Measurements from ENCODE around the gene MALRD1.

Gene MALRD1

GRCh38 chr10:19652750-19653149 lies 604.1 kb downstream of the MALRD1 start:
- no peak for DNase-seq (ENCODE audit: low read depth in 3 of 3)

GRCh38 chr10:19653931-19654330 lies 605.3 kb downstream of the MALRD1 start:
- no peak for DNase-seq (ENCODE audit: low read depth in 3 of 3)

GRCh38 chr10:19654576-19654975 lies 606.0 kb downstream of the MALRD1 start:
- no peak for DNase-seq (ENCODE audit: low read depth in 3 of 3)

GRCh38 chr10:19656420-19657042 lies 607.9 kb downstream of the MALRD1 start:
- no peak for DNase-seq (ENCODE audit: low read depth in 3 of 3)

GRCh38 chr10:19658131-19658530 lies 609.5 kb downstream of the MALRD1 start:
- no peak for DNase-seq (ENCODE audit: low read depth in 3 of 3)

- DNase-seq (ENCODE audit: low read depth in 3 of 3), result no peak
Observed at GRCh38 chr10:19658622-19659233, 610.1 kb downstream of the MALRD1 start.

GRCh38 chr10:19659920-19660655 lies 611.5 kb downstream of the MALRD1 start:
- DNase-seq (ENCODE audit: low read depth in 3 of 3), result no peak

GRCh38 chr10:19663344-19663743 lies 614.7 kb downstream of the MALRD1 start:
- no peak for DNase-seq (ENCODE audit: low read depth in 3 of 3)

- no peak for DNase-seq (ENCODE audit: low read depth in 3 of 3)
Observed at GRCh38 chr10:19668116-19668515, 619.5 kb downstream of the MALRD1 start.

GRCh38 chr10:19676063-19676462 lies 627.5 kb downstream of the MALRD1 start:
- no peak for DNase-seq (ENCODE audit: low read depth in 3 of 3)

- no peak for DNase-seq (ENCODE audit: low read depth in 3 of 3)
Observed at GRCh38 chr10:19683356-19683755, 634.8 kb downstream of the MALRD1 start.

GRCh38 chr10:19683960-19684359 lies 635.4 kb downstream of the MALRD1 start:
- DNase-seq (ENCODE audit: low read depth in 3 of 3), result no peak

- no peak for DNase-seq (ENCODE audit: low read depth in 3 of 3)
Observed at GRCh38 chr10:19688344-19688743, 639.7 kb downstream of the MALRD1 start.

GRCh38 chr10:19689231-19689630 lies 640.6 kb downstream of the MALRD1 start:
- no peak for DNase-seq (ENCODE audit: low read depth in 3 of 3)

- no peak for DNase-seq (ENCODE audit: low read depth in 3 of 3)
Observed at GRCh38 chr10:19699299-19699698, 650.7 kb downstream of the MALRD1 start.

- no peak for DNase-seq (ENCODE audit: low read depth in 3 of 3)
Observed at GRCh38 chr10:19701427-19702052, 652.9 kb downstream of the MALRD1 start.

GRCh38 chr10:19702215-19702614 lies 653.6 kb downstream of the MALRD1 start:
- no peak for DNase-seq (ENCODE audit: low read depth in 3 of 3)

- DNase-seq (ENCODE audit: low read depth in 3 of 3), result no peak
Observed at GRCh38 chr10:19704544-19704943, 655.9 kb downstream of the MALRD1 start.

- DNase-seq (ENCODE audit: low read depth in 3 of 3), result no peak
Observed at GRCh38 chr10:19705250-19705649, 656.6 kb downstream of the MALRD1 start.

- no peak for DNase-seq (ENCODE audit: low read depth in 3 of 3)
Observed at GRCh38 chr10:19706904-19707303, 658.3 kb downstream of the MALRD1 start.

- no peak for DNase-seq (ENCODE audit: low read depth in 3 of 3)
Observed at GRCh38 chr10:19707376-19707775, 658.8 kb downstream of the MALRD1 start.

- no peak for DNase-seq (ENCODE audit: low read depth in 3 of 3)
Observed at GRCh38 chr10:19708031-19708430, 659.4 kb downstream of the MALRD1 start.

- DNase-seq (ENCODE audit: low read depth in 3 of 3), result no peak
Observed at GRCh38 chr10:19710600-19710999, 662.0 kb downstream of the MALRD1 start.
